Measurements from ENCODE around the gene BEST3.

The BEST3 gene

GRCh38 chr12:69712826-69713225 lies 13.7 kb upstream of the BEST3 start:
- Histone ChIP-seq H3K9me3 (ENCODE audit: control insufficient read depth, low read length) (no peaks in the 10 kb centered on the region), H3K9ac (ENCODE audit: low read length) (no peak overlapping the region), H3K4me1 (ENCODE audit: control insufficient read depth, insufficient read depth, low read length) (peaks cover 3% of the 10 kb centered on the region), H3K36me3 (ENCODE audit: control insufficient read depth, insufficient read depth, low read length, severe bottlenecking) (no peaks in the 10 kb centered on the region), H3K4me3 (ENCODE audit: low read length) (no peak overlapping the region), H3K27me3 (replicated peaks; ENCODE audit: control insufficient read depth, insufficient read depth, low read length) (no peaks in the 10 kb centered on the region)
- no peak for DNase-seq (ENCODE audit: low read depth)

- Histone ChIP-seq H3K27me3 (replicated peaks; ENCODE audit: control insufficient read depth, insufficient read depth, low read length) (no peaks in the 10 kb centered on the region), H3K36me3 (ENCODE audit: control insufficient read depth, insufficient read depth, low read length, severe bottlenecking) (no peaks in the 10 kb centered on the region), H3K9me3 (ENCODE audit: control insufficient read depth, low read length) (no peaks in the 10 kb centered on the region), H3K9ac (ENCODE audit: low read length) (no peak overlapping the region), H3K4me1 (ENCODE audit: control insufficient read depth, insufficient read depth, low read length) (no peaks in the 10 kb centered on the region), H3K4me3 (ENCODE audit: low read length) (no peak overlapping the region)
- DNase-seq (ENCODE audit: low read depth), result no peak
Observed at GRCh38 chr12:69708649-69709048, 9.5 kb upstream of the BEST3 start.

DNA sequence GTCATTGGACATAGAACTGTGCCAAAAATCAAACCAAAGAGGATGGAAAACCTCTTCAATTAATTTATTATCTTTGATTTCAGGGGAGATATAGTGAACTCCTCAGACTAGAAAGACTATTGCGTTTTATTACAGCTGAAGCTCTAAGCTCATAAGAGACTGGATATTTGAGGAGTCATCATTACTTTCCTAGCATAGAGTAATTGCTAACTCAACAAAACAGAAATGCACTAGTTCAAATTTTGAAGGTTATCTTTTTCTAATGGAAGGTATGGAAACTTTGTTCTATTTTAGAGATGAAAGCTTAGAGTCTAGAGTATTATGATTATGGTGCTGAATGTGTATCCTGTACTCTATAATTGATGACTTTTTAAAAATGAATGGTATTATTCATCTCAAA lies 5.3 kb upstream of the BEST3 start:
- DNase-seq (ENCODE audit: low read depth), result no peak
- Histone ChIP-seq H3K9ac (ENCODE audit: low read length) (no peak overlapping the region), H3K4me3 (ENCODE audit: low read length) (no peak overlapping the region), H3K36me3 (ENCODE audit: control insufficient read depth, insufficient read depth, low read length, severe bottlenecking) (no peaks in the 10 kb centered on the region), H3K4me1 (ENCODE audit: control insufficient read depth, insufficient read depth, low read length) (no peaks in the 10 kb centered on the region), H3K9me3 (ENCODE audit: control insufficient read depth, low read length) (no peaks in the 10 kb centered on the region), H3K27me3 (replicated peaks; ENCODE audit: control insufficient read depth, insufficient read depth, low read length) (no peaks in the 10 kb centered on the region)

- no peaks in the 10 kb centered on the region for H3K4me1 ChIP-seq (ENCODE audit: control insufficient read depth, insufficient read depth, low read length)
- H3K27me3 ChIP-seq (replicated peaks; ENCODE audit: control insufficient read depth, insufficient read depth, low read length), result no peaks in the 10 kb centered on the region
- H3K9ac ChIP-seq (ENCODE audit: low read length), result no peak overlapping the region
- H3K9me3 ChIP-seq (ENCODE audit: control insufficient read depth, low read length), result no peaks in the 10 kb centered on the region
- no peaks in the 10 kb centered on the region for H3K36me3 ChIP-seq (ENCODE audit: control insufficient read depth, insufficient read depth, low read length, severe bottlenecking)
- no peak for DNase-seq (ENCODE audit: low read depth)
- no peak overlapping the region for H3K4me3 ChIP-seq (ENCODE audit: low read length)
Observed at GRCh38 chr12:69703146-69703642, 4.1 kb upstream of the BEST3 start.

GRCh38 chr12:69701826-69702225 lies 2.7 kb upstream of the BEST3 start:
- DNase-seq (ENCODE audit: low read depth), result no peak
- Histone ChIP-seq H3K9me3 (ENCODE audit: control insufficient read depth, low read length) (no peaks in the 10 kb centered on the region), H3K27me3 (replicated peaks; ENCODE audit: control insufficient read depth, insufficient read depth, low read length) (no peaks in the 10 kb centered on the region), H3K4me3 (ENCODE audit: low read length) (no peak overlapping the region), H3K36me3 (ENCODE audit: control insufficient read depth, insufficient read depth, low read length, severe bottlenecking) (no peaks in the 10 kb centered on the region), H3K9ac (ENCODE audit: low read length) (no peak overlapping the region), H3K4me1 (ENCODE audit: control insufficient read depth, insufficient read depth, low read length) (no peaks in the 10 kb centered on the region)

- Histone ChIP-seq H3K9me3 (ENCODE audit: control insufficient read depth, low read length) (no peaks in the 10 kb centered on the region), H3K27me3 (replicated peaks; ENCODE audit: control insufficient read depth, insufficient read depth, low read length) (no peaks in the 10 kb centered on the region), H3K4me3 (ENCODE audit: low read length) (no peak overlapping the region), H3K36me3 (ENCODE audit: control insufficient read depth, insufficient read depth, low read length, severe bottlenecking) (no peaks in the 10 kb centered on the region), H3K9ac (ENCODE audit: low read length) (no peak overlapping the region), H3K4me1 (ENCODE audit: control insufficient read depth, insufficient read depth, low read length) (no peaks in the 10 kb centered on the region)
- DNase-seq (ENCODE audit: low read depth), result no peak
Observed at GRCh38 chr12:69698054-69698453, 1.0 kb downstream of the BEST3 start.

DNA sequence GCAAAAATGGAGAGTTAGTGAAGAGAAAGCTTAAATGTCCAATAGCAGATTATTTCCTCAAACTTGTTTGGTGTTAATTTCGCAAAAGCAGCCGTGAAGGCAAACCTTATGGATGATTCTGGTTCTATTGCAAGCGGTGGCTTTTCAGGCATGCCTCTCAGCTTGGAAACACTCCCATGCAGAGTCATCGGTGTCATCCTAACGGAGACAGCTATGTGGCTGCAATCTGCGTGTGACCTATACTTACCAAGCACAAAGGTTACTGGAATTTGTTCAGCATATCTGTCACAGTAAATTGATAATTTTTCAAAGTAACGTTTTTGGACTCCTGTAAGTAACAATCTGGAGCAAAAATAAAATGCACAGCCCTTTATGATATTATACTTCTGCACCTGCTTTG lies 5.0 kb downstream of the BEST3 start:
- no peak for DNase-seq (ENCODE audit: low read depth)
- Histone ChIP-seq H3K4me3 (ENCODE audit: low read length) (no peak overlapping the region), H3K9me3 (ENCODE audit: control insufficient read depth, low read length) (no peaks in the 10 kb centered on the region), H3K36me3 (ENCODE audit: control insufficient read depth, insufficient read depth, low read length, severe bottlenecking) (no peaks in the 10 kb centered on the region), H3K9ac (ENCODE audit: low read length) (no peak overlapping the region), H3K4me1 (ENCODE audit: control insufficient read depth, insufficient read depth, low read length) (peaks cover 7% of the 10 kb centered on the region), H3K27me3 (replicated peaks; ENCODE audit: control insufficient read depth, insufficient read depth, low read length) (no peaks in the 10 kb centered on the region)

GRCh38 chr12:69689638-69690037 lies 9.5 kb downstream of the BEST3 start:
- Histone ChIP-seq H3K9me3 (ENCODE audit: control insufficient read depth, low read length) (no peaks in the 10 kb centered on the region), H3K4me3 (ENCODE audit: low read length) (no peak overlapping the region), H3K36me3 (ENCODE audit: control insufficient read depth, insufficient read depth, low read length, severe bottlenecking) (no peaks in the 10 kb centered on the region), H3K27me3 (replicated peaks; ENCODE audit: control insufficient read depth, insufficient read depth, low read length) (no peaks in the 10 kb centered on the region), H3K9ac (ENCODE audit: low read length) (no peak overlapping the region), H3K4me1 (ENCODE audit: control insufficient read depth, insufficient read depth, low read length) (peaks cover 44% of the 10 kb centered on the region)
- DNase-seq (ENCODE audit: low read depth), result peak; percentile 2

GRCh38 chr12:69688471-69689427 lies 10.4 kb downstream of the BEST3 start:
- no peaks in the 10 kb centered on the region for H3K9me3 ChIP-seq (ENCODE audit: control insufficient read depth, low read length)
- H3K36me3 ChIP-seq (ENCODE audit: control insufficient read depth, insufficient read depth, low read length, severe bottlenecking), result no peaks in the 10 kb centered on the region
- H3K4me3 ChIP-seq (ENCODE audit: low read length), result peak overlapping the region; percentile 43
- H3K27me3 ChIP-seq (replicated peaks; ENCODE audit: control insufficient read depth, insufficient read depth, low read length), result no peaks in the 10 kb centered on the region
- peak; percentile 89 for DNase-seq (ENCODE audit: low read depth)
- H3K4me1 ChIP-seq (ENCODE audit: control insufficient read depth, insufficient read depth, low read length), result peaks cover 44% of the 10 kb centered on the region
- H3K9ac ChIP-seq (ENCODE audit: low read length), result no peak overlapping the region

DNA sequence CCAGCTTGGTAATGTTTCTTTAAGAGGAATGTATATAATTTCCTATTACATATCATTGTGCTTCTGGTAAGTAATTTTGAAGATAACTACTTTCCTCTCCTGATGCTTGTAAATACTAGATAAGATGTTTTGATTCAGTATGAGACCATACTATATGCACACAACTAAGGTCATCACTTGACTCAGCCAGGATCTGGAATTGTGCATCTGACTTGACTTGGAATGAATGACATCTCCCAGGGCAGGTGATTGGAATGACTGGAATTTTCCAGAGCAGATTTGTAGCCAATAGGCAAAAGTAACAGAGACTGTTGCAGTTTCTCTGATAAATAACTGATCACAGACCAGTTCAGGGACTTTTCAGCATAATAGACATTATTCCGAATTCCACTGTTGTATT lies 11.1 kb downstream of the BEST3 start:
- Histone ChIP-seq H3K36me3 (ENCODE audit: control insufficient read depth, insufficient read depth, low read length, severe bottlenecking) (no peaks in the 10 kb centered on the region), H3K4me3 (ENCODE audit: low read length) (no peak overlapping the region), H3K9me3 (ENCODE audit: control insufficient read depth, low read length) (no peaks in the 10 kb centered on the region), H3K9ac (ENCODE audit: low read length) (no peak overlapping the region), H3K27me3 (replicated peaks; ENCODE audit: control insufficient read depth, insufficient read depth, low read length) (no peaks in the 10 kb centered on the region), H3K4me1 (ENCODE audit: control insufficient read depth, insufficient read depth, low read length) (peaks cover 44% of the 10 kb centered on the region)
- DNase-seq (ENCODE audit: low read depth), result peak; percentile 3

- Histone ChIP-seq H3K27me3 (replicated peaks; ENCODE audit: control insufficient read depth, insufficient read depth, low read length) (no peaks in the 10 kb centered on the region), H3K9ac (ENCODE audit: low read length) (no peak overlapping the region), H3K4me1 (ENCODE audit: control insufficient read depth, insufficient read depth, low read length) (peaks cover 44% of the 10 kb centered on the region), H3K36me3 (ENCODE audit: control insufficient read depth, insufficient read depth, low read length, severe bottlenecking) (no peaks in the 10 kb centered on the region), H3K9me3 (ENCODE audit: control insufficient read depth, low read length) (no peaks in the 10 kb centered on the region), H3K4me3 (ENCODE audit: low read length) (no peak overlapping the region)
- no peak for DNase-seq (ENCODE audit: low read depth)
Observed at GRCh38 chr12:69687390-69687789, 11.7 kb downstream of the BEST3 start.

Data from adipocyte (in vitro differentiated cells).